Transverse colon (tissue), 4 donors: Measurements from ENCODE around the gene FMOD. TPM values are rescaled to one million over a fixed set of nuclear protein-coding genes. Genes with fewer than 3 reads are reported as not detected.
A peak's percentile ranks its signal among the peaks of the same experiment; 100 is the strongest.

Source experiments
- DNase-seq: peaks from one replicate; pipeline ENCODE4 v3.0.0-alpha.2; 2019
- H3K27ac ChIP-seq, 4 donors: fragments of 200-600 bp; sonication (generic); 2 replicates each; pipeline ENCODE4 v1.5.1; 2016 to 2018; ENCODE audit warnings: inconsistent platforms in 4 of 4
- H3K27me3 ChIP-seq: fragments of 200-600 bp; sonication (generic); 2 replicates; pipeline ENCODE4 v1.5.1; 2017; ENCODE audit warnings: inconsistent platforms
- H3K36me3 ChIP-seq, 4 donors: fragments of 200-600 bp; sonication (generic); 2 replicates each; pipeline ENCODE4 v1.5.1; 2017 to 2019; ENCODE audit warnings: inconsistent platforms in 4 of 4
- H3K4me1 ChIP-seq, 4 donors: fragments of 200-600 bp; sonication (generic); 2 replicates each; pipeline ENCODE4 v1.5.1; 2017 to 2020; ENCODE audit warnings: inconsistent platforms in 4 of 4
- H3K4me3 ChIP-seq, 4 donors: fragments of 200-600 bp; sonication (generic); 1 replicate in 1 of 4; 2 replicates in 3 of 4; pipeline versions ENCODE4 v1.5.1 to v1.6.1; 2017 to 2019; ENCODE audit warnings: inconsistent platforms in 4 of 4
- H3K9me3 ChIP-seq, 2 donors: fragments of 200-600 bp; sonication (generic); 2 replicates each; pipeline ENCODE4 v1.5.1; 2017 to 2019; ENCODE audit warnings: inconsistent platforms in 2 of 2
- EP300 ChIP-seq: sonication (generic); formaldehyde crosslinking; IDR thresholded peaks from one replicate; pipeline ENCODE4 v1.6.1; 2017; ENCODE audit warnings: antibody characterized with exemption, low read depth
- POLR2A ChIP-seq: fragments of 450-650 bp; IDR thresholded peaks from one replicate; pipeline ENCODE4 v1.6.1; 2016; ENCODE audit warnings: antibody characterized with exemption, mild to moderate bottlenecking, moderate library complexity
- POLR2AphosphoS5 ChIP-seq, 3 donors: sonication (generic); formaldehyde crosslinking; IDR thresholded peaks; one replicate each; pipeline ENCODE4 v1.6.1; 2016; ENCODE audit warnings: antibody characterized with exemption in 3 of 3
- WGBS, 2 donors: methylation state at CpG; one replicate each; pipeline ENCODE4 v1.1.5; 2018; ENCODE audit warnings: low coverage in 1 of 2; 5-methylcytosine and 5-hydroxymethylcytosine counted together
- in situ Hi-C, 4 donors: fragments of 200-750 bp; cut with MboI; loops; one replicate each; pipeline versions ENCODE4 v1.15.0 to v1.15.1; 2017; ENCODE audit warnings: low sequenced_read_pairs in 3 of 4, low pct_ligation_motif_present in 1 of 4, low pct_unique_long_range_greater_than_20kb in 1 of 4
- intact Hi-C: fragments of 100-400 bp; cut with DNase I; formaldehyde crosslinking; loops from one replicate; pipeline ENCODE4 v1.15.1; 2023; ENCODE audit warnings: low total_unique reads
- total RNA-seq, 4 donors: library from RNA; depleted of rRNA; stranded (reverse); fragments of >200 nt; gene quantifications; one replicate each; pipeline ENCODE4 v1.1.0, GENCODE V29; 2016
- TF ChIP-seq, protein P1 (sequence below), 5 experiments: fragments of 200-600 bp in 3 of 5; fragments of 450-650 bp in 2 of 5; sonication (generic) in 3 of 5; IDR thresholded peaks; 1 replicate in 2 of 5; 2 replicates in 3 of 5; pipeline ENCODE4 v1.5.1; 2016 to 2017; ENCODE audit warnings: antibody characterized with exemption in 5 of 5, inconsistent platforms in 3 of 5, mild to moderate bottlenecking in 2 of 5, moderate library complexity in 1 of 5

The FMOD gene
- total RNA-seq, 4 donors from 2014 or later, result 13.5 to 44.0 (median 17.8) TPM

DNA sequence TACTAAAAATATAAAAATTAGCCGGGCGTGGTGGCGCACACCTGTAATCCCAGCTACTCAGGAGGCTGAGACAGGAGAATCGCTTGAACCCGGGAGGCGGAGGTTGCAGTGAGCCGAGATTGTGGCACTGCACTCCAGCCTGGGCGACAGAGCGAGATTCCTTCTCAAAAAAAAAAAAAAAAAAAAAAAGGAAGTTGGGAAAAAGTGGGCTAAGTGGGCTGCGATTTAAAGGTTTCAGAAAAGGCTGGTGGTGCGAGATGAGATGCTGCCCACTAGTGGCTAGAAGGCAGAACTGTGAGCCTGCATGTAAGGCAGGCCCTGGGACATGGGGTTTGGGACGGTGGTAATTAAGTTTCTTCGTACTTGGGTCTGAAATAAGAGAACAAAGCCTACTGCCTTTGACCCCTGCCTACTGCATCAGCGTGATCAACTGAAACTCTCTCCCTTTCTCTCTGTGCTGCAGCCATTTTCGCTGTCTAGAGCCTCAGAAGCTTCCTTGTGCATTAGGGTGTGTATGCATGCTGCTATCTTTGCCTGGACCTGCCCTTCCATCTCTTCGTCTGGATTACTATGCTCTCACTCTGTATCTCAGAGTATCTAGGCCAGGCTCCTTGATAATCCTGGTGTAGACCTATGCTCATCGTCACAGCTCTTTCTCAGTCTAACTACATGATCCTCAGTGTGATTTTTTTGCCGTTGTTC is 12.4 kb downstream of the FMOD start:
- H3K36me3 ChIP-seq, result no peaks in the 10 kb centered on the region
- no peaks in the 10 kb centered on the region for H3K9me3 ChIP-seq
- DNase-seq, result peak; percentile 69
- no peaks in the 10 kb centered on the region for H3K27me3 ChIP-seq
- in situ Hi-C loops (loop anchor here in 3 of 4 donors (5.0 kb wide), 1 partner anchor 66 kb away; no protein-coding TSS in a partner anchor), intact Hi-C loops (loop anchor here (2.0 kb wide), 1 partner anchor 66 kb away; no protein-coding TSS in a partner anchor)
- TF ChIP-seq, protein P1, sequence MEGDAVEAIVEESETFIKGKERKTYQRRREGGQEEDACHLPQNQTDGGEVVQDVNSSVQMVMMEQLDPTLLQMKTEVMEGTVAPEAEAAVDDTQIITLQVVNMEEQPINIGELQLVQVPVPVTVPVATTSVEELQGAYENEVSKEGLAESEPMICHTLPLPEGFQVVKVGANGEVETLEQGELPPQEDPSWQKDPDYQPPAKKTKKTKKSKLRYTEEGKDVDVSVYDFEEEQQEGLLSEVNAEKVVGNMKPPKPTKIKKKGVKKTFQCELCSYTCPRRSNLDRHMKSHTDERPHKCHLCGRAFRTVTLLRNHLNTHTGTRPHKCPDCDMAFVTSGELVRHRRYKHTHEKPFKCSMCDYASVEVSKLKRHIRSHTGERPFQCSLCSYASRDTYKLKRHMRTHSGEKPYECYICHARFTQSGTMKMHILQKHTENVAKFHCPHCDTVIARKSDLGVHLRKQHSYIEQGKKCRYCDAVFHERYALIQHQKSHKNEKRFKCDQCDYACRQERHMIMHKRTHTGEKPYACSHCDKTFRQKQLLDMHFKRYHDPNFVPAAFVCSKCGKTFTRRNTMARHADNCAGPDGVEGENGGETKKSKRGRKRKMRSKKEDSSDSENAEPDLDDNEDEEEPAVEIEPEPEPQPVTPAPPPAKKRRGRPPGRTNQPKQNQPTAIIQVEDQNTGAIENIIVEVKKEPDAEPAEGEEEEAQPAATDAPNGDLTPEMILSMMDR (IDR thresholded peaks at IDR 0.05), result peak; percentile 83 to 97 (median 94)
- peak; percentile 10 for TF ChIP-seq POLR2A
- TF ChIP-seq POLR2AphosphoS5 (IDR thresholded peaks at IDR 0.05), result no peak
- 16 to 45% methylated on average over 4 to 18 of the region's 18 CpGs for WGBS, 2 donors
- no peak overlapping the region for H3K4me3 ChIP-seq
- H3K4me1 ChIP-seq, result peaks cover 3 to 29% (median 11%) of the 10 kb centered on the region in 4 donors
- no peak overlapping the region for H3K27ac ChIP-seq

DNA sequence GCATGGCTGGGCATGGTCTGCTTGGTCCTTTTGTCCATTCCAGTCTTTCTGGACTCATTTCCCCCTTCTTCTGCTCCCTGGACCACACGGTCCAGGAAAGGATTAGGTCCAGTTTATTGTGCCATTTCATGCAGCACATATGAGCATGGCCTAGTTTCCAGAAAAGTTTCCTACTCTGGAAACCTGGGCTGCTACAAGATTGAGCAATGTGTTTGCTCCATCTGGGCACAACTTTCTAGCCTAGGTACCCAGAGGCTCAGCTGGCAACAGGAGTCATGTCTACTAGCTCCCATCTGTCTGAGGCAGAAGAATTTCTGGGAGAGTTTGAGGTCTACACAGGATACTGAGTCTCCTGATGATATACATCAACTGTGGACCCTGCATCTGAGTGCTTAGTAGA is 14.8 kb downstream of the FMOD start:
- H3K27me3 ChIP-seq, result no peaks in the 10 kb centered on the region
- WGBS, 2 donors, result 45% methylated on average over 1 of the region's 1 CpG; no CpG with 5 or more reads in 1 of the 2 donors
- H3K27ac ChIP-seq, result no peak overlapping the region
- no peaks in the 10 kb centered on the region for H3K9me3 ChIP-seq
- TF ChIP-seq POLR2A (no peak), EP300 (no peak), POLR2AphosphoS5 (IDR thresholded peaks at IDR 0.05) (no peak)
- TF ChIP-seq, protein P1 (IDR thresholded peaks at IDR 0.05), result no peak
- DNase-seq, result no peak
- intact Hi-C loops (loop anchor here (1.0 kb wide), 1 partner anchor 22 kb away; no protein-coding TSS in a partner anchor), in situ Hi-C loops (loop anchor here in 3 of 4 donors (5.0 kb wide), 1 partner anchor 64 kb away; no protein-coding TSS in a partner anchor)
- no peak overlapping the region for H3K4me3 ChIP-seq
- peaks cover 0 to 22% (median 11%) of the 10 kb centered on the region in 4 donors for H3K4me1 ChIP-seq
- H3K36me3 ChIP-seq, result no peaks in the 10 kb centered on the region

DNA sequence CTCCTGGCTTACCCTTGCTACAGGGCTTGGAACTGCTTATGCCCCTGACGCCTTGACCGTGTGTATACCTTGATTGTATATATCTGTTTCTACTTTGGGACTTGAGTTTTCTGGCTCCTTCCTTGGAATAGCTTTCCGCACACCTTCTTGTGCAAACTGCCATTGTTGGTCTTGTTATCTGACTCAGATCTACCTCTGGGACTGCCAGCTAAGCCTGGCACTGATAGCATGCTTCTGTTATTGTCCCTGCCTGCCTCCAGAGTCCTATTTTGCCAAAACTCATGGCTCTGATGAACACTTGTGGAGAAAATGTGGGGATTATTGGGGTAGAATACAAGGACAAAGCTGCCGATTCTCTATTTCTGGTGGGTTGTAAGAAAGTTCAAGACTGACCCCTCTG is 15.4 kb downstream of the FMOD start:
- Histone ChIP-seq H3K4me1 (peaks cover 0 to 22% (median 11%) of the 10 kb centered on the region in 4 donors), H3K4me3 (no peak overlapping the region), H3K36me3 (no peaks in the 10 kb centered on the region), H3K9me3 (no peaks in the 10 kb centered on the region), H3K27me3 (no peaks in the 10 kb centered on the region), H3K27ac (peak overlapping the region in 1 of 4 donors; percentile 39)
- TF ChIP-seq, protein P1 (IDR thresholded peaks at IDR 0.05), result no peak
- no peak for TF ChIP-seq POLR2A
- no peak for TF ChIP-seq POLR2AphosphoS5 (IDR thresholded peaks at IDR 0.05)
- no peak for TF ChIP-seq EP300
- intact Hi-C loops, result no loop called here
- 79 to 93% methylated on average over 3 to 4 of the region's 4 CpGs for WGBS, 2 donors
- DNase-seq, result no peak
- in situ Hi-C loops, result loop anchor here in 3 of 4 donors (5.0 kb wide), 1 partner anchor 63 kb away; no protein-coding TSS in a partner anchor

DNA sequence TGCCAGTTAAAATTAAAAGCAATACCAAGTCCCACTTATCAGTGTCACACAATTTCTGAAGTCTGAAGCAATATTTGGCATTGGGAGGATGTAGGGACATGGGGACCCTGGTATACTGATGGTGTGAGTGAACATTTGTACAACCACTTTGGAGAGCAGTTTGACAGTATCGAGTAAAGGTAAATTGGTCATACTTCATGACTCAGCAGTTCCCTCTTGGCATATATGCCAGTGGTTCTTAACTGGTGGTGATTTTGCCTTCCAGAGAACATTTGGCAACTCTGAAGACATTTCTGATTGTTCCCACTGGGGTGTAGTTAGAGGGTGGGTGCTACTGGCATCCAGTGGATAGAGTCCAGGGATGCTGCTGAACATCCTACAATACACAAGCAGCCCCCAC is 19.7 kb downstream of the FMOD start:
- DNase-seq, result no peak
- no peak overlapping the region for H3K27ac ChIP-seq
- H3K27me3 ChIP-seq, result no peaks in the 10 kb centered on the region
- 78% methylated on average over 1 of the region's 1 CpG; no CpG with 5 or more reads in 1 of the 2 donors for WGBS, 2 donors
- H3K9me3 ChIP-seq, result no peaks in the 10 kb centered on the region
- no peaks in the 10 kb centered on the region for H3K36me3 ChIP-seq
- TF ChIP-seq EP300 (no peak), POLR2A (no peak), POLR2AphosphoS5 (IDR thresholded peaks at IDR 0.05) (no peak)
- TF ChIP-seq, protein P1 (IDR thresholded peaks at IDR 0.05), result no peak
- no peak overlapping the region for H3K4me3 ChIP-seq
- intact Hi-C loops (no loop called here), in situ Hi-C loops (loop anchor here in 1 of 4 donors (5.0 kb wide), 1 partner anchor 59 kb away; no protein-coding TSS in a partner anchor)
- H3K4me1 ChIP-seq, result peaks cover 19 to 30% (median 28%) of the 10 kb centered on the region in 4 donors
